ENCODE data around the gene ABCE1.
A peak's percentile ranks its signal among the peaks of the same experiment; 100 is the strongest.

ABCE1 gene

DNA sequence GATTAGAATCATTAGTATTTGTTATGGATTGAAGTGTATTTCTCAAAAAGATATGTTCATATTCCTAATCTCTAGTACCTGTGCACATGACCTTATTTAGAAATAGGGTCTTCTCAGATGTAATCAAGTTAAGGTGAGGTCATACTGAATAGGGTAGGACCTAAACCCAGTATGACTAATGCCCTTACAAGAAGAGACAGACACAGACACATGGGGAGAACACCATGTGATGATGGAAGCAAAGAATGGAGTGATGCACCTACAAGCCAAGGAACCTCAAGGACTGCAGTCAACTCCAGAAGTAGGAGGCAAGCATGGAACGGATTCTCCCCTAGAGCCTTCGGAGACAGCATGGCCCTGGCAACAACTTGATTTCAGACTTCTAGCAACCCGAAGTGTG, 50.9 kb downstream of the ABCE1 start:
- Mint-ChIP-seq H3K4me3 (no peak overlapping the region), H3K27me3 (no peaks in the 10 kb centered on the region), H3K4me1 (peaks cover 2% of the 10 kb centered on the region), H3K27ac (no peak overlapping the region), H3K36me3 (peaks cover 58% of the 10 kb centered on the region), H3K9me3 (no peaks in the 10 kb centered on the region)
- no peak for ATAC-seq

DNA sequence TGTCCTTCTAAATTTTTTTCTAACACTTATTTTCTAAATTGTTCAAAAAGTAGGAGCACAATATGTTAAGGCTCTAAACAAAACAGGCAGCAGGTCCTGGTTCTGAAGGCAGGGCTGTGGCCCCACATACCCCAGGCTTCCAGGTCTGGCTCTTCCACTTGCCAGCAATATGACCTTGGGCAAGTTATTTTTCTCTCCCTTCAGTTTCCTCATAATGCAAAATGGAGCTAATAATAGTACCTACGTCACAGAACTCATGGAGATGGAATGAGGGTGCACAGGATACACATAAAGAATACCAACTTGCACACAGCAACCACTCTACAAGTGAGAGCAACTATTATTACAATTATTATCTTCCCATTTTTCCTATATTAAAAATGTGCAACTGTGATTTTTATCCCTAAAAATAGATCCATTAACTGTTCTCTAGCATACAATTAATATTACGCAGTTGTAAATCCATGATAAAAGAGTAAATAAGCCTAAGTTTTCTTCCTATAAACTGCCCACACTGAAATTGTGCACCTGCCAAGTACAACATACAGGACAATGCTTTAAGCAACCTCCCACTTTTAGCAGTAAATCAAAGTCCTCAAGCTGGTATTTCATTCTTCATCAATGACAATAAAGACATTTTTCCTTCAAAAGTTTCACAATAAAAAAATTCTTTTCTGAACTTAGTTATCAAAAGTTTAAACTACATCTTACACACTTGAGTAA, 55.2 kb downstream of the ABCE1 start:
- no peak for ATAC-seq
- Mint-ChIP-seq H3K27ac (peak overlapping the region; percentile 73), H3K9me3 (no peaks in the 10 kb centered on the region), H3K4me1 (peaks cover 7% of the 10 kb centered on the region), H3K4me3 (no peak overlapping the region), H3K27me3 (no peaks in the 10 kb centered on the region), H3K36me3 (peaks cover 54% of the 10 kb centered on the region)

DNA sequence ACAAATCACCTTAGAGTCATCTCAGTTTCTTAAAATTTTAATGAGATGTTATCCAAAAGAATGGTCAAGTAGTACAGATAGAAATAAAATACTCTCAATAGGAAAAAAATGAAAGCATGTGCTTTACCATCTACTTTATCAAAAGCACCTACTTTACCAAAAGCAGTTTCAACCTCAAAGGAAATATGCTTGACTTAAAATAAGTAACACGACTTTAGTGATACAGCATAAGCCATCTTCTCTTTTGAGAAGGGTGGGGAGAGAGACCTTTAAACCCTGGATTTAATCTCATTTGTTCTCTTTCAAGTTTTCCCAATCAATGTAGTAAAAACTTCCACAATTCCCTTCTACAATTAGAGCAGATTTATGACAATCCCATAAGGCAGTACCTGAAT, 55.8 kb downstream of the ABCE1 start:
- H3K9me3 Mint-ChIP-seq: no peaks in the 10 kb centered on the region
- no peaks in the 10 kb centered on the region for H3K27me3 Mint-ChIP-seq
- ATAC-seq: no peak
- H3K36me3 Mint-ChIP-seq: peaks cover 52% of the 10 kb centered on the region
- peaks cover 7% of the 10 kb centered on the region for H3K4me1 Mint-ChIP-seq
- H3K27ac Mint-ChIP-seq: peak overlapping the region; percentile 73
- H3K4me3 Mint-ChIP-seq: no peak overlapping the region

DNA sequence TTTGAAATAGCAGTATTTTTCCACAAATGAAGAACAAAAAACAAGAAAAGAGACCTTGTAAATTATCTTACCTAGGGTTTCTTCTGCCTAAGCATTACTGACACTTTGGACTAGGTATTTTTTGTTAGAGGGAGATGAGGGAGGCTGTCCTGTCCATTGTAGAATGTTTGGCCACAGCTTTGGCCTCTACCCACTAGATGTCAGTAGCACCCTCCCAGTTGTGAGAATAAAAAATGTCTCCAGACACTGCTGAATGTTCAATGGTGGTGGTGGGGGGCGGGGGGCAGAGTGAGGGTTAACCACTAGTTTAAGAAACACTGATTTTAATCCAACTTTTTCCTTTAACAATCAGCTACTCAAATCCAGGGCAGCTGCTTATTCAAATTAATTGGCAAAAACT, 56.5 kb downstream of the ABCE1 start:
- no peaks in the 10 kb centered on the region for H3K9me3 Mint-ChIP-seq
- peak overlapping the region; percentile 73 for H3K27ac Mint-ChIP-seq
- H3K4me1 Mint-ChIP-seq: peaks cover 7% of the 10 kb centered on the region
- H3K4me3 Mint-ChIP-seq: no peak overlapping the region
- H3K27me3 Mint-ChIP-seq: no peaks in the 10 kb centered on the region
- ATAC-seq: no peak
- H3K36me3 Mint-ChIP-seq: peaks cover 45% of the 10 kb centered on the region

DNA sequence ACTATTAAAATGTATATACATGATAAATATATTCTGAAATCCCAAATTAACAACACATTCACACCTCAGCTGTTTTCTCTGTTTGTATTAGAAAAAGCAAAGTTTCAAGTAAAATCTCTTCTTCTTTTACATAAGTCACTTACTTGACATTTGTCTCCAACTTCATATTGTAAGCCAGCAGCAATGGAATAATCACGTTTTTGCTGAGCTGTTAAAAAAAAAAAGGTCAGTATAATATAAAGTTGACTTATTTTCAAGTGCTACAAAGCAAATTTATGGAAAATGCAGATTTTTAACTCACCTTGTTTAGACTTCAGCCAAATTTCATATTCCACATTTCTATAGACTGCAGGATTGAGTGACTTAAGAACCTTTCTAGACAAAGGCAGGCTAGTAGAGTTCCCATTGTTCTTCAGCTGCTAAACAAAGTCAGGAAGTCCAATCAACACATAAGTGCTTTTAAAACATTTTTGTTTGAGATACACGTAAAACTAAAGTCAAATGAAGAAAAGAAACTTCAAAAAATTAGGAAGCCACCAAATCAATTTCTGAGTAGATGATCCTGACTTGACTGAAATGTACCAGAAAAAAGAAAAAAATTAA, 57.3 kb downstream of the ABCE1 start:
- Mint-ChIP-seq H3K27me3 (no peaks in the 10 kb centered on the region), H3K36me3 (peaks cover 38% of the 10 kb centered on the region), H3K9me3 (no peaks in the 10 kb centered on the region), H3K27ac (no peak overlapping the region), H3K4me1 (peaks cover 7% of the 10 kb centered on the region), H3K4me3 (no peak overlapping the region)
- ATAC-seq: no peak

DNA sequence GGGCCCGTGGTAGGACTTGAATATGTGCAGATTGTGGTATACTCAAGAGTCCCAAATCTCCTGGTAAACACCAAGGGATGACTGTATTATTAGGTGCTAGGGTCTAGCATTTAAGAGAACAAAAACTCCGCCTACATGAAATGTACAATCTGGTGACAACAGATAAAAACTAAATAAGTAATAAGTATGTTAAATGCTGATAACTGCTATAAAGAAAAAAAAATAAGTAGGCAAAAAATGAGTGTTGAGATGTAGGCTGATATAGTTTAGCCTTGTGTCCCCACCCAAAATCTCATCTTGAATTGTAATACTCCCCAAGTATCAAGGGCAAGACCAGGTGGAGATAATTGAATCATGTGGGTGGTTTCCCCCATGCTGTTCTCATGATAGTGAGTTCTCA, 58.9 kb downstream of the ABCE1 start:
- Mint-ChIP-seq H3K4me1 (peaks cover 7% of the 10 kb centered on the region), H3K36me3 (peaks cover 48% of the 10 kb centered on the region), H3K27ac (no peak overlapping the region)

DNA sequence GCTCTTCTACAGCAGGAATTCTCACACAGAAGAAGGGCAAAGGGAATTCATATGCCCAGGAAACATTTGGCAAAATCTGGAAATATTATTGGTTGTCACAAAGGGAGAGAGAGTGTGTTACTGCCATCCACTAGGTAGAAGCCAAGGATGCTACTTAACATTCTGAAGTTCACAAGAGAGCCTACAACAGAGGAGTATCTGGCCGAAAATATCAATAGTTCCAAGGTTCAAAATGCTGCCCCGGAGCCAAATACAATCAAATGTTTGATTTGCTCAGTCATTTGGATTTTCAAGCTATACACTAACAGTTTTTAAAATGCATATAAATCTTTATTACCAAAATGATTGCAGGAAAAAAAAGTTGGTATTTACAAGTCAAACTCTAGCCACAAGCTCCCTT, 63.4 kb downstream of the ABCE1 start:
- no peaks in the 10 kb centered on the region for H3K4me1 Mint-ChIP-seq
- H3K4me3 Mint-ChIP-seq: no peak overlapping the region
- H3K27ac Mint-ChIP-seq: peak overlapping the region; percentile 13
- no peaks in the 10 kb centered on the region for H3K27me3 Mint-ChIP-seq
- no peaks in the 10 kb centered on the region for H3K9me3 Mint-ChIP-seq
- peaks cover 30% of the 10 kb centered on the region for H3K36me3 Mint-ChIP-seq
- ATAC-seq: no peak

More for the DNA sequence above, 58.9 kb downstream of the ABCE1 start:
- no peaks in the 10 kb centered on the region for H3K27me3 Mint-ChIP-seq
- ATAC-seq: no peak
- H3K4me3 Mint-ChIP-seq: no peak overlapping the region
- H3K9me3 Mint-ChIP-seq: no peaks in the 10 kb centered on the region

DNA sequence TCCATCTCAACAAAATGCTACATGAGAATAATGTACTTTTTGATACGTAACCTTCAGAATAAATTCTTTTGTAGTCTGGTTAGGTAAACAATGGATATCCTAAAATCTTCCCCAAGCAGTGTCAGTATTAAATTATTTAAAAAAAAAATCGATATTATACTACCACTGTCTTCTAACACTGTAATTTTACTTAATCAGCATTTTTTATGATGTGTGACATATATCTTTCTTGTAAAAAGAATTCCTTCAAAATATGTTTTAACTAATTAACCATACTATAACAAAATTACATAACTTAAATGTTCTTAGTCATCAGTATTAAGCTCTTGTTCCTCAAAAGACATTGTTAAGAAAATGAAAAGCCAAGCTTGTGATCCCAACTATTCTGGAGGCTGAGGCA, 69.8 kb downstream of the ABCE1 start:
- Mint-ChIP-seq H3K4me3 (no peak overlapping the region), H3K27me3 (no peaks in the 10 kb centered on the region), H3K4me1 (peaks cover 19% of the 10 kb centered on the region), H3K27ac (no peak overlapping the region), H3K9me3 (no peaks in the 10 kb centered on the region), H3K36me3 (peaks cover 44% of the 10 kb centered on the region)
- no peak for ATAC-seq

DNA sequence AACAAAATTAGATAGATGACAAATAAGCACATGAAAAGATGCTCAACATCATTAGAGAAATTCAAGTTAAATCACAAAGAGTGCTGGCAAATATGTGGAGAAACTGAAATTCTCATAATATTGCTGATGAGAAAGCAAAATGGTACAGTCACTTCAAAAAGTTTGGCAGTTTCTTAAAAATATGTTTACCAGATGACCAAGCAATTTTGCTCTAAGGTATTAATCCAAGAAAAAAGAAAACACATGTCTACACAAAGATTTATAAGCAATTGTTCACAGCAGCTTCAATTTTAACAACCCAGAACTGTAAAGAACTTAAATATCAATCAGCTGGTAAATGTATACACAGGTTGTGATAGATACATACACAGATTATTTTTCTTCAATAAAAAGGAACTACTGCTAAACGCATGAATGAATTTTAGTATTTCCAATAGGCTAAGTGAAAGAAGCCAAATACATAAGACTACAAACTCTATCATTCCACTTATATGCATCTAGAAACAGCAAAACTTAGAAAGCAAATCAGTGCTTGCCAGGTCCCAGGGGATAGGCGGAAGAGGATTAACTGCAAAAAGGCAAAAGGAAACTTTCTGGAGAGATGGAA, 70.6 kb downstream of the ABCE1 start:
- ATAC-seq: no peak
- H3K36me3 Mint-ChIP-seq: peaks cover 52% of the 10 kb centered on the region
- H3K4me3 Mint-ChIP-seq: no peak overlapping the region
- peaks cover 19% of the 10 kb centered on the region for H3K4me1 Mint-ChIP-seq
- peak overlapping the region; percentile 23 for H3K27ac Mint-ChIP-seq
- H3K27me3 Mint-ChIP-seq: no peaks in the 10 kb centered on the region
- no peaks in the 10 kb centered on the region for H3K9me3 Mint-ChIP-seq

DNA sequence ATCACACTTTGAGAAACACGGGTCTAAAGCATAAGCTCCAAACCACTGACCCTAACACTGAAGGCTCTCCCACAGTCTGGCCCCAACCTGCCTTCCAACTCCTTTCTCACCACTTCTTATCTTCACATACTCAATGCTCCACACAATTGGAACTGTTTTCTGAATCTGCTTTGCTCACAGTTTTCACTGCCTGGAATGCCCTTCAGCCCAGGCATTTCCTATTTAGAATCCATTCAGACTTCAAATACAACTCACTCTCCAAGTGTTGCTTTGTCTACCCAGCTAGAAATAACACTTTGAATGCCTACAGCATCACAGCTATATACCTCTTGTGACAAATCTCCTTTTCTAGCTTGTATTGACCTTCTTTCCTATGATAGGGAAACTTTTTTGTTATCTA, 72.1 kb downstream of the ABCE1 start:
- Mint-ChIP-seq H3K36me3 (peaks cover 65% of the 10 kb centered on the region), H3K4me3 (no peak overlapping the region), H3K4me1 (peaks cover 32% of the 10 kb centered on the region), H3K9me3 (no peaks in the 10 kb centered on the region), H3K27ac (no peak overlapping the region), H3K27me3 (no peaks in the 10 kb centered on the region)
- ATAC-seq: no peak

DNA sequence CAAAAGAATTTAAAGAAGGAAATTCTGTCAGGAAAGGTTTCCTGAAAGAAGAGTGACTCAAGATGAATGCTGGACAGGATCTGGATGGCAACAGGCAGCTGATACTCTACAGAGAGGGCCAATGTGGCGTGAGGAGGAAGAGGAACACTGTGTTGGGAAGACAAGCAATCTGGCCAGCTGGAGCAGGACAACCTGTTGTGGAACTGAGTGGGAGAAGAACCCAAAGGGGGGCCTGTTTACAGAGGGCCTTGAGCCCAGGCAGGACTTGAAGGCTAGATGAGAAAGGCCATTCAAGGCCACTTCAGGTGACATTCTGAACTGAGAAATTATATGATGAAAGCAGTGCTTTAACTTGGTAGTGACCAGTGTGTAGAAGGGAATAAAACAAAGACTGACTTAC, 73.8 kb downstream of the ABCE1 start:
- no peak overlapping the region for H3K27ac Mint-ChIP-seq
- H3K4me1 Mint-ChIP-seq: peaks cover 32% of the 10 kb centered on the region
- H3K36me3 Mint-ChIP-seq: peaks cover 59% of the 10 kb centered on the region
- ATAC-seq: no peak
- H3K4me3 Mint-ChIP-seq: no peak overlapping the region
- no peaks in the 10 kb centered on the region for H3K27me3 Mint-ChIP-seq
- H3K9me3 Mint-ChIP-seq: no peaks in the 10 kb centered on the region

DNA sequence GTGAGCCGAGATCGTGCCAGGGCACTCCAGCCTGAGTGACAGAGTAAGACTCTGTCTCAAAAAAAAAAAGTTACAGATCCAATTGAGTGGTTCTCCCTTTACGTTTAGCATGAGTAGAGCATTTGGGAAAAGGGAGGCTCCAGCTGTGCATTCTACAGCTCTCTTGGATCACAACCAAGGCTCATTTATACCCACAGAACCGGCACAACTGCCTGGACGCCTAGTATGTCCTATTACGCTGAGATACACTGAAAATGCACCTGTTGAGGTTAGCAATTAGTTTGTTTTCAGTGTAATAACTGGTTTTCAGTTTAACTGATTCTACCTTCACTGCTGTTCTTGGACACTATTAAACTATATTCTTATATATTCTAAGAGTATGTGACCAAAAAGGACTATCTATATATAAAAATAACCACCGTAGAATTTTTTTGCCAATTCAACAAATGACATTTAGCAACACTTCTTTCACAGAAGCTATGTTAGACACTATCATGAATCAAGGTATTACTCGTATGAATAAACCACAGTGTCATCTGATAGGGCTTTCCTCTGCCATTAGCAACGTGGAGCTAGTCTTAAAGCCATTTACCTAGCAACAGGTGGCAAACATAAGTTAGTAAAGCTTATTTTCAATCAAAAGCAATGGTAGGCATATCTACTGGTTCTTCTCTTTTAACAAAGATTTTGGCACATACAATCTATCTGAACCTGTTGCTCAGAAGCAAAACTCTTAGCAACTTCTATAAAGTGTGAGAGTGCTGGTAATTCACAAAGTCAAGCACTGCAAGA, 78.7 kb downstream of the ABCE1 start:
- Mint-ChIP-seq H3K27me3 (no peaks in the 10 kb centered on the region), H3K4me1 (peaks cover 43% of the 10 kb centered on the region), H3K27ac (peak overlapping the region; percentile 94), H3K36me3 (peaks cover 28% of the 10 kb centered on the region), H3K9me3 (no peaks in the 10 kb centered on the region), H3K4me3 (peak overlapping the region; percentile 92)
- no peak for ATAC-seq

DNA sequence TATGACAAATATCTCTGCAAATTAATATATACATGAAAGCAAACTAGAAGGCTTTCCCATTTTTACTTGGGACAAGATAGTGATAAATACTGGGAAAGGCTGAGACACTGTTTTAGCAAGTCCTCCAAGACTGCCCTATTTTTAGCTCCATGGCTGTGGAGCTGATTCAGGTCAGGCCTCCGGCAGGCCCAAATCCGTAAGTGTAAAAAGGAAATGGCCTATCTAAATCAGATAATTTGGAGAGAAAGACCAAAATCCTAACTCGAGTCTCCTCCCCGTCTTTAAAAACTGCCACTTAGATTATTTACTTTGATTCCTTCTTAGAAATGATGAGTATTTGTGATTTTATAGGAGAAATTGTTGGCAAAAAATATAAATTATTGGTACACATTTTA, 79.4 kb downstream of the ABCE1 start:
- peak overlapping the region; percentile 94 for H3K27ac Mint-ChIP-seq
- H3K27me3 Mint-ChIP-seq: no peaks in the 10 kb centered on the region
- no peak for ATAC-seq
- peaks cover 40% of the 10 kb centered on the region for H3K4me1 Mint-ChIP-seq
- peaks cover 24% of the 10 kb centered on the region for H3K36me3 Mint-ChIP-seq
- H3K4me3 Mint-ChIP-seq: peak overlapping the region; percentile 92
- no peaks in the 10 kb centered on the region for H3K9me3 Mint-ChIP-seq

DNA sequence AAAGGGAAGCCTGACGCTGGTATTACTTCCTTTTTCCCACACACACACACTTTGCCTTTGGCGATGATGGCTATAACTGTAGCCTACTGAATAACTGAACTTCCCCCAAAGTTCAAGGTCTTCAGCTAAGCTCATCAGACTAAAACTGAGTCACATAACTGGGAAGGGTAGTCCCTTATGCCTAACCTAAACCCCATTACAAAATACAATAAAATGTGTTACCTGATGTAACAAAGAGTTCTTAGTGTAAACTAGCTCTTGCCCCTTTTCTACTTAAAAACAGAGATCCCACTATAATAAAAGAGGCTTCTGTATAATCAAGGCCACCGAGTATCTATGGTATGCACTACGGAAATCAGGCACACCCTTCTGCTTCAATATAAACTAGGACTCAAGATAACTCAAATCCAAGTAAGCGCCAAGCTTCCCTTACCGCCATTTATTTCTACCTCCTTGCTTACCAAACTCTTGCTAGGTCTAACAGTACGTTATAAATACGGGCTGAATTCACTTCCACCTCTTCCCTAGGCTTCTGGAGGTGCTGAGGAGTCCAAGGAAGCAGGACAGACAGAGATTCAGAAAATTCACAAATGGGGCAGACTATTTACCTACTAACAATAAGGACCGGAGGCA, 79.9 kb downstream of the ABCE1 start:
- ATAC-seq: no peak
- Mint-ChIP-seq H3K9me3 (no peaks in the 10 kb centered on the region), H3K4me3 (peak overlapping the region; percentile 92), H3K27me3 (no peaks in the 10 kb centered on the region), H3K4me1 (peaks cover 40% of the 10 kb centered on the region), H3K27ac (peak overlapping the region; percentile 94), H3K36me3 (peaks cover 20% of the 10 kb centered on the region)

DNA sequence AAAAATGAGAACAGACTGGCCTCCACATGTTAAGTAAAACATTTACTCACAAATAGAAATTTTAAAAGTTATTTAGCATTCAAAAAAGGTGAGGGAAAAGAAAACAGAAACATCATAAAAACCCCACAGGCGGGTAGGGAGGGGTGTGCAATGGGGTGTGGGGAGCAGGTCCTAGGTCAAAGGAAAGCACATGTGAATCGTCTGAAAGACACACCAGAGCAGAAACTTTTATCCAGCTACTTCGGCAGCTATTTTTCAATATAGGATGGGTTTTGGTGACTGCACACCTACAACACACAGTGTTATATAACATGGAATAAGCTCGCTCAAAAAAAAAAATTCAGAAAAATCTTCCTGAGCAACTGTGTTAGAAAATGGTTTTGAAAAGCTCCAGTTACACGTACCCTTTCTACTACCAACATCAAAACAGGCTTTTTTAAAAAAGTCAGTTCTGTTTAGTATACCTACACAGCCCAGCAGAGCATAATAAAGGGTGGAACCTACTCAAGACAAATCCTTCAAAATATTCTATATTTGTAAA, 80.7 kb downstream of the ABCE1 start:
- ATAC-seq: no peak
- Mint-ChIP-seq H3K4me1 (peaks cover 40% of the 10 kb centered on the region), H3K27ac (peak overlapping the region; percentile 94), H3K4me3 (peak overlapping the region; percentile 92), H3K27me3 (no peaks in the 10 kb centered on the region), H3K9me3 (no peaks in the 10 kb centered on the region), H3K36me3 (peaks cover 13% of the 10 kb centered on the region)
